Transverse colon (tissue), 4 donors: Measurements from ENCODE around the gene PRAC1.

Experiments
- CTCF ChIP-seq, 5 experiments: fragments of 200-600 bp in 3 of 5; fragments of 450-650 bp in 2 of 5; sonication (generic) in 3 of 5; IDR thresholded peaks; 1 replicate in 2 of 5; 2 replicates in 3 of 5; pipeline ENCODE4 v1.5.1; 2016 to 2017; ENCODE audit warnings: antibody characterized with exemption in 5 of 5, inconsistent platforms in 3 of 5, mild to moderate bottlenecking in 2 of 5, moderate library complexity in 1 of 5
- POLR2AphosphoS5 ChIP-seq, 3 donors: sonication (generic); formaldehyde crosslinking; IDR thresholded peaks; one replicate each; pipeline ENCODE4 v1.6.1; 2016; ENCODE audit warnings: antibody characterized with exemption in 3 of 3

- TF ChIP-seq POLR2AphosphoS5 (IDR thresholded peaks at IDR 0.05) (no peak), CTCF (IDR thresholded peaks at IDR 0.05) (no peak)
Measured at GRCh38 chr17:48767263-48767774, 45.0 kb upstream of the PRAC1 start.
